GM23338 (cell line): ENCODE data around the gene CPNE2. TPM values are rescaled to one million over a fixed set of nuclear protein-coding genes. Genes with fewer than 3 reads are reported as not detected.

Experiments used
- ATAC-seq: fragments of 200-7000 bp; cut with Tn5 transposase; 3 replicates; pipeline ENCODE4 v1.9.1; 2020
- DNase-seq: peaks from one replicate; pipeline ENCODE4 v3.0.0-alpha.2; 2015; ENCODE audit warnings: low spot score
- H2AFZ ChIP-seq: fragments of 200-600 bp; sonication (generic); 2 replicates; pipeline ENCODE4 v1.8.0; 2016; ENCODE audit warnings: antibody characterized with exemption, mild to moderate bottlenecking, moderate library complexity
- H3F3A ChIP-seq: fragments of 200-600 bp; sonication (generic); replicated peaks from 2 replicates; pipeline ENCODE4 v1.8.0; 2017; ENCODE audit warnings: antibody characterized with exemption, mixed run types, low read depth
- H3K27ac ChIP-seq: fragments of 200-600 bp; sonication (generic); 2 replicates; pipeline ENCODE4 v1.6.1; 2016; ENCODE audit warnings: low read depth
- H3K27me3 ChIP-seq: fragments of 200-600 bp; sonication (generic); 2 replicates; pipeline ENCODE4 v1.8.0; 2016; ENCODE audit warnings: mild to moderate bottlenecking, mixed run types, moderate library complexity; ENCODE audit not compliant: insufficient read depth
- H3K36me3 ChIP-seq: fragments of 200-600 bp; sonication (generic); 2 replicates; pipeline ENCODE4 v1.8.0; 2016; ENCODE audit warnings: mild to moderate bottlenecking; ENCODE audit not compliant: insufficient read depth
- H3K4me1 ChIP-seq: fragments of 200-600 bp; sonication (generic); 2 replicates; pipeline ENCODE4 v1.8.0; 2016; ENCODE audit warnings: mild to moderate bottlenecking, moderate library complexity; ENCODE audit not compliant: insufficient read depth
- H3K4me2 ChIP-seq: fragments of 200-600 bp; sonication (generic); 2 replicates; pipeline ENCODE4 v1.7.1; 2017; ENCODE audit warnings: mixed run types
- H3K4me3 ChIP-seq: fragments of 200-600 bp; sonication (generic); 2 replicates; pipeline ENCODE4 v1.6.1; 2016; ENCODE audit warnings: mixed run types
- H3K79me2 ChIP-seq: fragments of 200-600 bp; sonication (generic); replicated peaks from 2 replicates; pipeline ENCODE4 v1.8.0; 2017; ENCODE audit warnings: mild to moderate bottlenecking; ENCODE audit not compliant: insufficient read depth
- H3K9me2 ChIP-seq: fragments of 200-600 bp; sonication (generic); 2 replicates; pipeline ENCODE4 v1.8.0; 2017; ENCODE audit not compliant: insufficient read depth
- H4K20me1 ChIP-seq: fragments of 200-600 bp; sonication (generic); replicated peaks from 2 replicates; pipeline ENCODE4 v1.8.0; 2017; ENCODE audit warnings: mild to moderate bottlenecking; ENCODE audit not compliant: insufficient read depth
- H3K27ac Mint-ChIP-seq: 2 replicates; pipeline ENCODE4 v1.8.0; 2020; ENCODE audit warnings: inconsistent platforms, mild to moderate bottlenecking, moderate library complexity, mixed read lengths
- H3K27me3 Mint-ChIP-seq: 3 replicates; pipeline ENCODE4 v1.8.0; 2022; ENCODE audit warnings: low read depth, mild to moderate bottlenecking, moderate library complexity, mixed read lengths, inconsistent platforms; ENCODE audit not compliant: insufficient read depth, poor library complexity
- H3K36me3 Mint-ChIP-seq: 3 replicates; pipeline ENCODE4 v1.8.0; 2021; ENCODE audit warnings: low read depth, mild to moderate bottlenecking, inconsistent platforms, moderate library complexity, mixed read lengths
- H3K4me1 Mint-ChIP-seq: 3 replicates; pipeline ENCODE4 v1.8.0; 2020; ENCODE audit warnings: mild to moderate bottlenecking, inconsistent platforms, mixed read lengths
- H3K4me3 Mint-ChIP-seq: 3 replicates; pipeline ENCODE4 v1.8.0; 2021; ENCODE audit warnings: moderate library complexity, mild to moderate bottlenecking, inconsistent platforms, mixed read lengths
- H3K9me3 Mint-ChIP-seq: 3 replicates; pipeline ENCODE4 v1.8.0; 2020; ENCODE audit warnings: moderate library complexity, mild to moderate bottlenecking, inconsistent platforms, mixed read lengths
- CREB1 ChIP-seq: fragments of 250-450 bp; sonication (Bioruptor Pico); IDR thresholded peaks from 2 replicates; pipeline ENCODE4 v1.5.0; 2020; ENCODE audit warnings: low read depth, mild to moderate bottlenecking, moderate library complexity
- CTCF ChIP-seq, 2 experiments: fragments of 200-600 bp in 1 of 2; sonication (generic) in 1 of 2; conservative IDR thresholded peaks; 2 replicates each; pipeline versions ENCODE4 v1.5.1 to v1.6.1; 2016 to 2017; ENCODE audit warnings: antibody characterized with exemption in 2 of 2, low read depth in 2 of 2, mild to moderate bottlenecking in 2 of 2, moderate library complexity in 1 of 2
- EZH2 ChIP-seq: fragments of 200-600 bp; sonication (generic); IDR thresholded peaks from one replicate; pipeline ENCODE4 v1.8.0; 2017; ENCODE audit warnings: antibody characterized with exemption, mild to moderate bottlenecking, low read depth; ENCODE audit not compliant: unreplicated experiment
- EZH2phosphoT487 ChIP-seq: fragments of 200-600 bp; sonication (generic); IDR thresholded peaks from one replicate; pipeline ENCODE4 v1.8.1; 2018; ENCODE audit warnings: antibody characterized with exemption; ENCODE audit not compliant: unreplicated experiment
- JUNB ChIP-seq: IDR thresholded peaks from one replicate; pipeline ENCODE4 v1.6.1; 2016; ENCODE audit warnings: antibody characterized with exemption; ENCODE audit not compliant: unreplicated experiment
- NANOG ChIP-seq: IDR thresholded peaks from 2 replicates; pipeline ENCODE4 v1.6.1; 2016; ENCODE audit warnings: antibody characterized with exemption, borderline replicate concordance
- POLR2AphosphoS5 ChIP-seq: IDR thresholded peaks from 2 replicates; pipeline ENCODE4 v1.6.1; 2016; ENCODE audit warnings: antibody characterized with exemption, low read depth
- STAT1 ChIP-seq: IDR thresholded peaks from one replicate; pipeline ENCODE4 v1.6.1; 2016; ENCODE audit warnings: antibody characterized with exemption; ENCODE audit not compliant: unreplicated experiment
- ZNF114 ChIP-seq: fragments of 250-450 bp; sonication (Bioruptor Pico); IDR thresholded peaks from 2 replicates; pipeline ENCODE4 v1.5.0; 2020; ENCODE audit warnings: mild to moderate bottlenecking, moderate library complexity
- ZNF331 ChIP-seq: fragments of 250-450 bp; sonication (Bioruptor Pico); IDR thresholded peaks from 2 replicates; pipeline ENCODE4 v1.5.0; 2020; ENCODE audit warnings: low read depth, mild to moderate bottlenecking, moderate library complexity
- ZNF462 ChIP-seq: fragments of 250-450 bp; sonication (Bioruptor Pico); IDR thresholded peaks from 2 replicates; pipeline ENCODE4 v1.5.0; 2020; ENCODE audit warnings: mild to moderate bottlenecking, moderate library complexity
- polyA plus RNA-seq: library from polyadenylated mRNA; unstranded; fragments of >200 nt; fragmentation: Nextera tagmentation; extraction: Ambion mirVana; gene quantifications from 2 replicates; pipeline ENCODE4 v1.2.1, GENCODE V29; 2016
- total RNA-seq: library from RNA; depleted of rRNA; stranded (reverse); fragments of >200 nt; shearing (Covaris generic); gene quantifications from 2 replicates; pipeline ENCODE4 v1.2.3, GENCODE V29; 2014
- TF ChIP-seq, protein P1 (sequence below): IDR thresholded peaks from 2 replicates; pipeline ENCODE4 v1.6.1; 2016; ENCODE audit warnings: antibody characterized with exemption
- TF ChIP-seq, protein P2 (sequence below): IDR thresholded peaks from one replicate; pipeline ENCODE4 v1.6.1; 2018; ENCODE audit warnings: antibody characterized with exemption; ENCODE audit not compliant: unreplicated experiment

The CPNE2 gene
- total and polyA plus RNA-seq, 2 experiments from 2014 or later: 7.1 to 11.3 TPM

GRCh38 chr16:57126411-57126810, 34.0 kb downstream of the CPNE2 start:
- no peak for ATAC-seq
- Histone ChIP-seq H3K27ac (no peak overlapping the region), H4K20me1 (no peaks in the 10 kb centered on the region), H3F3A (no peaks in the 10 kb centered on the region), H3K36me3 (no peaks in the 10 kb centered on the region), H2AFZ (no peak overlapping the region), H3K4me2 (no peak overlapping the region), H3K4me3 (no peak overlapping the region), H3K27me3 (no peaks in the 10 kb centered on the region), H3K4me1 (no peaks in the 10 kb centered on the region), H3K9me2 (no peaks in the 10 kb centered on the region), H3K79me2 (no peaks in the 10 kb centered on the region)
- no peaks in the 10 kb centered on the region; the same call in 2 of the 3 replicates for H3K36me3 Mint-ChIP-seq
- H3K4me3 Mint-ChIP-seq: no peak overlapping the region
- no peak for DNase-seq
- TF ChIP-seq POLR2AphosphoS5: no peak
- TF ChIP-seq NANOG: no peak
- TF ChIP-seq STAT1: no peak
- TF ChIP-seq JUNB: no peak
- no peak for TF ChIP-seq CREB1 (CRISPR knock-in tag)
- TF ChIP-seq, protein P1, sequence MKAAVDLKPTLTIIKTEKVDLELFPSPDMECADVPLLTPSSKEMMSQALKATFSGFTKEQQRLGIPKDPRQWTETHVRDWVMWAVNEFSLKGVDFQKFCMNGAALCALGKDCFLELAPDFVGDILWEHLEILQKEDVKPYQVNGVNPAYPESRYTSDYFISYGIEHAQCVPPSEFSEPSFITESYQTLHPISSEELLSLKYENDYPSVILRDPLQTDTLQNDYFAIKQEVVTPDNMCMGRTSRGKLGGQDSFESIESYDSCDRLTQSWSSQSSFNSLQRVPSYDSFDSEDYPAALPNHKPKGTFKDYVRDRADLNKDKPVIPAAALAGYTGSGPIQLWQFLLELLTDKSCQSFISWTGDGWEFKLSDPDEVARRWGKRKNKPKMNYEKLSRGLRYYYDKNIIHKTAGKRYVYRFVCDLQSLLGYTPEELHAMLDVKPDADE: no peak
- no peak for TF ChIP-seq ZNF114
- TF ChIP-seq, protein P2, sequence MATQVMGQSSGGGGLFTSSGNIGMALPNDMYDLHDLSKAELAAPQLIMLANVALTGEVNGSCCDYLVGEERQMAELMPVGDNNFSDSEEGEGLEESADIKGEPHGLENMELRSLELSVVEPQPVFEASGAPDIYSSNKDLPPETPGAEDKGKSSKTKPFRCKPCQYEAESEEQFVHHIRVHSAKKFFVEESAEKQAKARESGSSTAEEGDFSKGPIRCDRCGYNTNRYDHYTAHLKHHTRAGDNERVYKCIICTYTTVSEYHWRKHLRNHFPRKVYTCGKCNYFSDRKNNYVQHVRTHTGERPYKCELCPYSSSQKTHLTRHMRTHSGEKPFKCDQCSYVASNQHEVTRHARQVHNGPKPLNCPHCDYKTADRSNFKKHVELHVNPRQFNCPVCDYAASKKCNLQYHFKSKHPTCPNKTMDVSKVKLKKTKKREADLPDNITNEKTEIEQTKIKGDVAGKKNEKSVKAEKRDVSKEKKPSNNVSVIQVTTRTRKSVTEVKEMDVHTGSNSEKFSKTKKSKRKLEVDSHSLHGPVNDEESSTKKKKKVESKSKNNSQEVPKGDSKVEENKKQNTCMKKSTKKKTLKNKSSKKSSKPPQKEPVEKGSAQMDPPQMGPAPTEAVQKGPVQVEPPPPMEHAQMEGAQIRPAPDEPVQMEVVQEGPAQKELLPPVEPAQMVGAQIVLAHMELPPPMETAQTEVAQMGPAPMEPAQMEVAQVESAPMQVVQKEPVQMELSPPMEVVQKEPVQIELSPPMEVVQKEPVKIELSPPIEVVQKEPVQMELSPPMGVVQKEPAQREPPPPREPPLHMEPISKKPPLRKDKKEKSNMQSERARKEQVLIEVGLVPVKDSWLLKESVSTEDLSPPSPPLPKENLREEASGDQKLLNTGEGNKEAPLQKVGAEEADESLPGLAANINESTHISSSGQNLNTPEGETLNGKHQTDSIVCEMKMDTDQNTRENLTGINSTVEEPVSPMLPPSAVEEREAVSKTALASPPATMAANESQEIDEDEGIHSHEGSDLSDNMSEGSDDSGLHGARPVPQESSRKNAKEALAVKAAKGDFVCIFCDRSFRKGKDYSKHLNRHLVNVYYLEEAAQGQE: no peak
- no peak for TF ChIP-seq CTCF (conservative IDR thresholded peaks at IDR 0.05; ENCODE audit: low read depth in 2 of 2)
- no peak for TF ChIP-seq ZNF462 (CRISPR knock-in tag)
- TF ChIP-seq EZH2phosphoT487: no peak
- TF ChIP-seq EZH2: no peak
- TF ChIP-seq ZNF331 (CRISPR knock-in tag): no peak
- no peak overlapping the region for H3K27ac Mint-ChIP-seq
- no peaks in the 10 kb centered on the region; the same call in 2 of the 3 replicates for H3K4me1 Mint-ChIP-seq
- H3K9me3 Mint-ChIP-seq: no peaks in the 10 kb centered on the region
- H3K27me3 Mint-ChIP-seq: peaks cover 15% of the 10 kb centered on the region
